Activated T-cell treated with anti-CD3 and anti-CD28 coated beads for 4 hours (primary cell): Measurements from ENCODE around the gene IFI44.

Experiments
- DNase-seq: peaks from one replicate; pipeline ENCODE4 v3.0.0-alpha.2; 2020

The IFI44 gene

DNA sequence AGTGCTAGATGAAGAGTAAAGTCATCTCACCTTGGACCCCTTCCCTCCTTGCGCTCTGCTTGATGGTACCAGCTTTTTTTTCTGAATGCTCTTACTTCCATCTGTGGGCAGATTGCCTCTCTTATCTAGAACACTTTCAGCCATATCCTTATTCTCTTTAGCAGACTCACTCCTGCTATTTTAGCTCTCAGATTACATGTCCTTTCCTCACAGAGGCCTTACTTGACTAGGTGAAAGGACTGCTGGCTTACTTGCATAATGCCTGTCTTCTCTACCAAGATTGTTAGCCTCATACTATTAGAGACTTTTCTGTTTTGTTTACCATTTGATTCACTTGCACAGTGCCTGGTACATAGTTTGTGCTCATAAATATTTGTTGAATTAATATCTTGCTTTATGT, 9.3 kb downstream of the IFI44 start:
- DNase-seq = no peak

DNA sequence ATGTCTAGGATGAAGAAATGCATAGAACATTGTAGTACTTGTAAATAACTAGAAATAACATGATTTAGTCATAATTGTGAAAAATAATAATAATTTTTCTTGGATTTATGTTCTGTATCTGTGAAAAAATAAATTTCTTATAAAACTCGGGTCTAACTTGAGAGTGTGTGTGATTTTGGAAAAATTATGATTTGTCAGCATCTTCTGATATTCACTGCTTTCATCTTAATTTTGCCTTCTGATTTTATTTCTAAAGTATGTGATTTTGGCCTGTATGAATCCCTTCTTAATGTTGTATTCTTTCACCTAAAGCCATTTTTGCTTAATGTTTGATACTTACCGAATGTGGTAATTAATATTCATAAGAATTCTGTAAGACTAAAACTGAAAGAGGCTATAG, 14.3 kb downstream of the IFI44 start:
- no peak for DNase-seq

DNA sequence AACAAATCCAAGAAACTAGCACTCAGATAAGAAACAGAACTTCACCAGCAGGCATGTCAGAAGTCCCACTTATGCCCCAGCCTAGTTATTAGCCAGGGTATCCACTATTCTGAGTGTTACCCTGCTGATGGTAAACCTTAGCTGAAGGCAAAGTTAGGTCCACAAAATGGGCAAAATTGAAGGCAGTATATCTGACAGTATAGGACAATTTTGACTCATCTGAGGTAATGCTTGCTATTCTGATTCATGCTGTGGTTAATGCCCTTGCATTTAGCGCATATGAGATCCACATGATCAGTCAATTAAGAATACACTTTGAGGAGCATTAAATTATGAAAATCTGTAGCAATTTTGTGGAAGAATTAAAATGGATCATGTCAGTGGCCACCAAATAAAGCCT, 15.1 kb downstream of the IFI44 start:
- no peak for DNase-seq

DNA sequence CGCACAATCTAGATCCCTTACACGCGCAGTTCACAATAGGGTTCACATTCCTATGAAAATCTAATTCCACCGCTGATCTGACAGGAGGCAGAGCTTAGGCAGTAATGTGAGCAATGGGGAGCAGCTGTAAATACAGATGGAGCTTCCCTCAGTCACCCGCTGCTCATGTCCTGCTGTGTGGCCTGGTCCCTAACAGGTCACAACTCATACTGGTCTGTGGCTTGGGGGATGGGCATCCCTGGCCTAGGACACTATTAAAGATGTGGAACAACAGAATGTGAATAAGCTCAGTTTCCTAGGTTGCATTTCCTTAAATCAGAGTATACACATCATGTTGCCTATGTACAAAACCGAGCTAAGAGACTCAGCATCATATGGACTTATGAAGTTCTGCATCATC, 16.2 kb downstream of the IFI44 start:
- DNase-seq = no peak

DNA sequence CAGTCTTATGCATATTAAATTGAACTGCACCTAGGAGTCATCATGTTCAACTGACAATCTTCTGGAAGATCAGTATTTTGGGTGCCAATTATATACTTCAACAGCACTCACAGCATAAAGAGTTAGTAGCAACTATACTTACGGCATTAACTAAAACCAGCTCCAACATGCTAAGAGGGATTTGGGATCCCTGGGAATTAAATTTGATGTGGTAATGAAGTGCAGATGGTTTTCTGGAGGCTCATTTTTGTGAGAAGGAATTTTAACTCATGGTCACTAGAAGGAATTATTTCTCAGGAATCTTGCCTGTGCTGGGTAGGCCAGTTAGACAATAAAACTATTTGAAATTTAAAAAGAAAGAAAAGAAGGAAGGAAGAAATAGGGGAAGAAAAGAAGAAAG, 18.3 kb downstream of the IFI44 start:
- no peak for DNase-seq

DNA sequence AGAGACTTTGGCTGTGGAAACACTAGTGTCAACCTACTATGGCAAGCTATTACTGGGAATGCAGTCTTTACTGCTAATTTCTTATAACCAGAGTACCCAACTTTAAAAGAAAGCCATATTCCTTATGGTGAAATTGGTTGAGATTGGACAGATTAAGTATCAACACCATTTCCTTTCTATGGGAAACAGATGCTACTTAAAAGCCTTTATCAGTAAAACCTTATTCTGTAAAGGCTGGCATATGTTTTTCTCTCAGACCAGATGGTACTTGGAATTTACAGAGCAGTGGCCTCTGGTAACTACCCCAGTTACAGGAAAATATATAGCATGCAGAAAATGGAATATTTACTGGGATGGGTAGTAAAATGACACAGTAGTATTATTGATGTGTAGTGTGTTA, 18.8 kb downstream of the IFI44 start:
- no peak for DNase-seq

DNA sequence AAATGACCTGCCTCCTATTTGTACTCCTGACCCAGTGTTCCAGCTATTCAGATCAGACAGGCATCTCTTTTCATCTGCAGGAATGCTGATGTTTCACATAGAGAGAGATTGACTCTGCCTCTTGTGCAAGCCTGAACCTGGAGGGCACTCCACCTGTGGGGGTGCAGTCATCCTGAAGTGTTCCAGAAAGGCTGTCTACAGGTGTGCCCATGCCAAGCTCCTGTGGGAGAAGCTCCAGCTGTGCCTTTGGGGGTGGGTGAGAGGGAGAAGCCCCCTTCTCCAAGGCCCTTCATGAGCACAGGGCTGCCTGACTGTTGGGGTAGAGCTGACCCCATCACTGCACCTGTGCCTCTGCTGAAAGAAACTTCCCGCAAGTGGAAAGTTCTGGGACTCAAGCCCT, 22.8 kb downstream of the IFI44 start:
- no peak for DNase-seq

DNA sequence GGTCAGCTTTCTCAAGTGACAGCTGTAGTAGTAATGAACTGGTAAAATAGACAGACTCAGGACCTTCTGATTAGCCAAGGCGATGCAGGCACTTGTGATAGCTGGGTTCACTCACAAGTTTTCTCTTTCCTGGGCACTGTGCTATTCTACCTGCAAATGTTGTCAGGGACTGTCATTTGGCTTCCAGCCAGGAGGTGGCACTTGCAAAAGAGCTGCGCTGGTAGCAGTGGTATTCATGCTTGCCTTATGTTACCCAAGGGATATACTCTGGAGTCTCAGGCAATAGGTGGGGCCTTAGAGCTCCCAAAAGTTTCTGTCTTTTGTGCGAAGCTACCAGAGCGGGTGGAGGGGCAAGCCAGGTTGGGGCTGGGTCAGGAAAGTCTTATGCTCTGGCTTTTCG, 23.5 kb downstream of the IFI44 start:
- DNase-seq = no peak

DNA sequence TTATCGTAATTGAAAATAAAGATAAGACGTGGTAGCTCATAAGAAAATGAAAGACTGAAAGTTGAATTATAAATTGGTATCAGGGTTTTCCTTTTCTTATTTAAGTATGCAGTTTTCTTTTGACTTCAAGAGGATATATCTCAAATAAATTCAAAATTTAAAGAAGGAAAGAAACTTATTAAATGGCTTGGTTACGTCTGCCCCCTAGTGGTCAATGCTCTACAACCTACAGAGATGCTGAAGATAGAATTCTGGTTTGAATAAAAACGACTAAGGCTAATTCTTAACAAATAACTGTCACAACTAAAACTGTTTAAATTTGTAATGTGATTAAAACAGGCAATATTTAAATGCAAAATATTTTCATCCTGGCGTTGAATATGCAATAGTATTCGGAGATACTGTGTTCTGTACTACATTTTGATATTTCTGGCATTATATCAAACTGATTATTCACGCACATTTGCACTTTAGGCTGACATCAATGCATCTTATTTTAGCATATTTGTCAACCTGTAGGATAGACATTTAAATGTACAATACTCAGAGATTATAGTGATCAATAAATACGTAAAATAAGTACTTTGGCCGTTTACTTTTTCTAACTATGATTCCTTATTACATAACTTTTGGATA, 26.8 kb downstream of the IFI44 start:
- DNase-seq = peak; percentile 62

DNA sequence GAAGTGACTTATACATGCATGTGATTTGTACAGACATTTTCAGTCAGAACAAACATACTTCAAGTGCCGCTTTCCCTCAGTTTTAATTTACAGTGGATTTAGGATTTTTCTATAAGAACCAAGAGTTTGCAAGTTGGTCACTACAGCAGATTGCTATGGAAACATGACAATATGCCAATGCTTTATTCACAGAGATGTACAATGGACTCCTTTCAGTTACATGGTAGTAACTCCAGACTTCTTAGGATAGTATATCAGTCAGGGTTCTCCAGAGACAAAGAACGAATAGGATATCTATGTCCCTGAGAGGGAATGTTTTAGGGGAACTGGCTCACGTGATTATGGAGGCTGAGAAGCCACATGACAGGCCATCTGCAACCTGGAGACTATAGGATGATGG, 27.4 kb downstream of the IFI44 start:
- DNase-seq = no peak

DNA sequence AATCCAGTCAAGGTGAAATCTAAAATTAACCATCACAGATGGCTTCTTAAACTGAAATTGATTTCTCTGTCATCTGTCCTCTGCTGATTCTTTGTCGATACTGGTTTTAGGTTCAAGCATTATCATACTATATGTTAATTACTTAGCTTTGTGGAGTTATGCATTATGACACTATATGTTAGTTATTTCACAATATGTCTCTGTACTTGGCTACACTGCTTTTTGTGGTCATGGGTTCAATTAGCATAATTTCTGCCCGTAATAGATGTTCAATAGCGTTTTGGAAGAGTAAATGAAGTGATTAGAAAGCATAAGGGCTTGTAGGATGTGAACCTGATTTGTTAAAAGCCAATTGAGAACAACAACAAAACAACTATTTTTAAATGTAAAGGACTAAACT, 28.2 kb downstream of the IFI44 start:
- no peak for DNase-seq

DNA sequence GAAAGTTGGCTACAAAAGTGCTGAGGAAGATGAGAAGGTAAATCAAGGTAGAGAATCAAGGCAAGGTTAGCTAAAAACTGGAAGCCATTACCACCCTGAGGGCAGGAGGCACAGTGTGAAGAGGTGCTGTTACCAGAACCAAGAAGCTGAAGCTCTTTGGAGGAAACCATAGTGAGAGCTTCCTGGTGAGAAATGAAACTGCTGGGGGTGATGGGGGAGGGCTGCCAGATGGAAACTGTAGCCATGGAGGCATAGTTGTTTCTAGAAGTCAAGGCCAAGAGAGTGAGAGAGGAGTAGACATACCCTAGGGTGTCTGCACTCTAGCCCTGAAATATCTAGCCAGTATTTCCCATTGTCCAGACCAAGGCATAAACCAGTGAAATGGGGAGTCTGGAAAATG, 28.7 kb downstream of the IFI44 start:
- no peak for DNase-seq

DNA sequence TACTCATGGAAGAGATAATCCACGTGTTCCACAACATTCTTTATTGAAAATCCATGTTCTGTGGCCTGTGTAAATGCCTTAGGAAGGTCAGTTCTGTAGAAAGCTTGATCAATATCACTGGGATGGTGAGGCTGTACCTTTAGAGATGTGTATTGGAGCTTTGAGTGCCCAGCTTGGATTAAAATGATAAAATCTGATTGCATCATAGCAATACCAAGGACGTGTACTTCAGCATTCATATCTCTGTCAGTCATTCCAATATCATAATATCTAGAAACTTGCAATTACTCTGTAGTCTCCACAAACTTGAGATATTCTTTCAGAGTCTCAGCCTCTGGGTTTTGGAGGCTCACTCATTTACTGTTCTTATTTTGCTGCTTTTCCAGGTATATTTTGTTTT, 31.6 kb downstream of the IFI44 start:
- no peak for DNase-seq

DNA sequence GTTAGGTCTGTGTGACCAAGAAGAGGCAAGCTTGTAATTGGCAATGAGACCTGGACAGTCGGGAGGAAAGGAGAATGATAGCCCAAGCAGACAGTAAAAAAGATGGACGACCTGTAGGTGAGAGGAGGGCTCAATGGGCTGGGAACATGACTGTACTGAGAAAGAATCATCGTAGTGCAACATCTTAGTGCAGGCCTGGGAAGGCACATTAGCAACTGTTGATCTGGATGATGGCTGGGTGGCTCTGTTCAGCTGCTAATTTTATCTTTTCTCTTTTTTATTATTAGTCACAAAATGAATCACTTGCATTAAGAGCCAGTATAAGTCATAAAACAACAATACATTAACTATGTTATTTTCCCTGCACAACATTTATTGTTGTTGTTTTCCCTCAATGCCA, 32.9 kb downstream of the IFI44 start:
- no peak for DNase-seq

DNA sequence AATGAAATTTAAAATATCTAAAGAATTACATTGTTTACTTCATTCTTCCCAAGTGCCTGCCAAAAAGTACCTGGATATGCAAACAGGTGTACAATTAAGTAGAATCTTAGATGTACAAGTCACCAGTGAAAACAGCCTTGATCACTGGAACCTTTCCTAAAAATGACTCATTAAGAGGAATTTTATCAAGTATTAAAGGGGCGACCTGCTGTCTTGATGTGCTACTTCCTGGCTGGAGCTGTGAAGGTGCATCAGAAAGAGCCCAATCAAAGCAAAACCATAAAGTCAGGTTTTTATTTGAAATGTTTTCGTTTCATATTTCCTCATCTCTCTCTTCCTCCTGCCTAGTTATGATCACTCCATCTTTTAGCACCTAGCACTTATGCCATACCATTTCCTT, 33.4 kb downstream of the IFI44 start:
- no peak for DNase-seq

DNA sequence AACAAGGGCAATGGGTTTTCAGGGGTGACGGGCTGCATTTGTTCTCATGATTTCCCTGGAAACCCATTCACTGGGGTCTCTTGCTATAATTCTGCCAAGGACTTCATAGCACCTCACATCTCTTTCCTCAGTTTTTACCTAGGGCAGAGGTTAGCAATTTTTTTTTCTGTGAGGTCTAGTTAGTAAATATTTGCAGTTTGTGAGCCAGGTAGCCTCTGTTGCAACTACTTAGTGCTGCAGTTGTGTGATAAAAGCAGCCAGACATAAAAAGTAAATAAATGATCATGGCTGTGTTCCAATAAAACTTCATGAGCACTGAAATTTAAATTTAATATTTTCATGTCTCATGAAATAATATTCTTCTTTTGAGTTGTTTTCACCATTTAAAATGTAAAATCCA, 37.7 kb downstream of the IFI44 start:
- DNase-seq = no peak

DNA sequence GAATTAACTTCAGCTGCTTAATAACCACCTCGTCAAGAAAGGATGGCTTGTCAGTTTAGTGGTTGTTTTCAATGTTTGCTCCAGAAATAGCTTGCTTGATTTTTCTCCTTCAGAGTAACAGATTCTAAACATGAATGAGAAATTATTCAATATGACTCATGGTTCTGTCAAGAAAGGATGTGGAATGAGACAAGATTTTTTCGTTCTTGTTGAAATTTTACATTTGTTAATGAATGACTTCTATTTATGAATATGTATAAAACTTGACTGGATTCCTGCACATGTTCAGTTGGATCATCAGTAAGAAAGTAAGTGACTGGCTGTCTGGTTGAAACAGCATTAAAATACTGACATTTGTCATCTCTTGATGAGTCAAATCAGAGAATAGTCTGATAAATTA, 38.3 kb downstream of the IFI44 start:
- DNase-seq = no peak

DNA sequence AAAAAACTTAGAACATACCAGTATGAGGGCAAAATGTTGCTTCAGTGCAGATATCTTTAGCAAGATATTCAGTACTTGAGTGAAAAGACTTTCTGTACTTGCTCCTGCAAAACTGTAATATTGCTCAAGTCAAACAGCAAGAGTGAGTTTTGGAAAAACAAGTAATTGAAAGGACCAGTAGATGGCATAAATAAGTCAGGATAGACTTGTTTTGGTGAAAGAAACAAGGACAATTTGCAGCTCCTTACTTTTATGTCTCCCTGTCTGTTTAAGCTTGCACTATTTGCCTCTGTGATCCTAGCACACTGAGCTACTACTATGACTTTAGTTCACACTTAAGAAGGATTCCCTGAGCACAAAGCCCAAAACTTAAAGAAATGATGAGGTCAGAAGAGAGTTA, 39.1 kb downstream of the IFI44 start:
- no peak for DNase-seq

DNA sequence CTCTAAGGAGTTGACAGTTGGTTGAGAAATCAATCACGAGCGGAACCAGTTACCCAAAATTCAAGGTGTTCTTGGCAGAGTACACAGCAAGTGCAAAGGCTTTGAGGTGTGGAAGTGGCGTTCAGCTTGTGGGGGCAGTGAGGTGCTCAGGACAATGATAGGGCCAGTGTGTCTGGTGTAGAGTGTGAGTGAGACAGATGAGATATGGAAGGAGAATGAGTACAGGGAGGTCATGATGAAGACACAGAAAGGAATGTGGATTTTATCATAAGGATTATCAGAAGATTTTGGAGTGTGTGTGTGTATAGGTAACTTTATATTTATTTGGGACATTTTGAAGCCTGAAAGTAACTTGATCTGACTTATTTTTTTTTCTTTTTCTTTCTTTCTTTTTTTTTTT, 40.9 kb downstream of the IFI44 start:
- no peak for DNase-seq

DNA sequence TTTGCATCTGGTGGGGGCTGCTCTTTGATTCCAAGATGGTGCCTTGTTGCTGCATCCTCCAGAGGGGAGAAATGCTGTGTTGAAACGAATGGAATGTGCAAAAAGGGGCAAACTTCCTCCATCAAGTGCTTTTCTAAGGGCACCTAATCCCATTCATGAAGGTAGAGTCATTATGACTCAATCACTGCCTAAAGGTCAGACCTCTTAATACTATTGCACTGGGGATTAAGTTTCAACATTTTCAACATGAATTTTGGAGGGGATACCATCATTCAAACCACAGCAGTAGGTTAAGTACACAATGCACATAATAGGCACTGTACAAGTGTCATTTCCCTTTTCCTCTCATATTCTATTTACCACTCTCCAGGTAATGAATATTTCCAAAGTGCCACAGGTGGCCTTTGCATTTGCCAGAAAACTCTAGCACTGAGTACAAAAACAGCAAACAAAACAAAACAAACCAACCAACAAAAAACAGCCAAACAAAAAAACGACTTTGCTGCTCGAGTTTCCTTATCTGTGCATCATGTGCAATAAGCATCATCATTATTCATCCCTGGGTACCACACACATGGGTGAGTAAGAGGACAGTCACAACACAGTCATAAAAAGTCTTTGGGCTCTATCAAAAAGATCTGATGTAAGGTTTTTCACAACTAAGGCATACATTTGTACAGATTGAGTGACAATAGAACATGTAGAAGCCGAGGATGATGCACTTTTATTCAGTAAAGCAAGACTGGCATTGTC, 42.5 kb downstream of the IFI44 start:
- no peak for DNase-seq

DNA sequence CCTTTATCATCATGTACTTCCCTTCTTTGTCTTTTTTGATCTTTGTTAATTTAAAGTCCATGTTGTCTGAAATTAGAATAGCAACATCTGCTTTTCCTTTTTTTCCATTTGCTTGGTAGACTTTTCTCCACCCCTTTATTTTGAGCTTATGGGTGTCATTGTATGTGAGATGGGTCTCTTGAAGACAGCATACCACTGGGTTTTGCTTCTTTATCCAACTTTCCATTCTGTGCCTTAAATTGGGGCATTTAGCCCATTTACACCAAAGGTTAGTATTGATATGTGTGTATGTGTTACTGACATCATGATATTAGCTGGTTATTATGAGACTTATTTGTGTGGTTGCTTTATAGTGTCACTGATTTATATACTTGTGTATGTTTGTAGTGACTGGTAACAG, 50.2 kb downstream of the IFI44 start:
- no peak for DNase-seq

DNA sequence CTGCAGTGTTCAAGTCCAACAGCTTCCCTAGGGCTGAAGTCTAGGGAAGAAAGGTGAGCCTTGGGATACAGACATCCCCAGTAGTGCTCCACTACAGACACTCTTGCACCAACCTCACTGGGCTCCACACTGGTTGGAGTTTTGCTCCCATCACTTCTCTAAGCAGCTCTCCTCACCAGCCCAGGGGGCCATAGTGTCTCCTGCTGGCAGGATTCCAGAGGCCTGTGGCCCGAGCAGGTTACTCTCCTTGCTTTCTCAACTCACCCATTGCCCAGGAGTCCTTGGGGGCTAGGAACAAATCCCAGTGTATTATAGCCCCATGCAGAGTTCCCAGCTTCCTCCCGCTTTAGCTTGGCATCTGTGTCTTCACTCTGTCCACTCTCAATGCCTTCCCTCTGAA, 52.8 kb downstream of the IFI44 start:
- DNase-seq = no peak

DNA sequence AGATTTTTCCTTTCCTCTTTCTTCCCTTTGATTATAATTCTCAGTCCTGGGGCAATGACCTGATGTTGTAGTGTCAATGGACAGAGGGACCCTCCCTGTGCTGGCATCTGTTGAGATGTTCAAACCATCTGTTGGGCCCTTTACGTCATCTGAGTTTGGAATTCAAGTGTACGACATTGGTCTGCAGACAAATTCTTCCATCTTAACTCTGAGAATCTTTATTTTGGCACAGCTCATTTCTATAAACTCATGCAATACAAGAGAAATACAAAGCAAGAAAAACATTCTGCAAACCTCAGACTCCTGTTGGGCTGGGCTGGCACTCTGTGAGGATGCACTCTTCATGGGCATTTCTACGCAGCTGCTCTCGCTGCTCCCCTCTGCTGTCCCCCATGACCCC, 54.2 kb downstream of the IFI44 start:
- DNase-seq = no peak

DNA sequence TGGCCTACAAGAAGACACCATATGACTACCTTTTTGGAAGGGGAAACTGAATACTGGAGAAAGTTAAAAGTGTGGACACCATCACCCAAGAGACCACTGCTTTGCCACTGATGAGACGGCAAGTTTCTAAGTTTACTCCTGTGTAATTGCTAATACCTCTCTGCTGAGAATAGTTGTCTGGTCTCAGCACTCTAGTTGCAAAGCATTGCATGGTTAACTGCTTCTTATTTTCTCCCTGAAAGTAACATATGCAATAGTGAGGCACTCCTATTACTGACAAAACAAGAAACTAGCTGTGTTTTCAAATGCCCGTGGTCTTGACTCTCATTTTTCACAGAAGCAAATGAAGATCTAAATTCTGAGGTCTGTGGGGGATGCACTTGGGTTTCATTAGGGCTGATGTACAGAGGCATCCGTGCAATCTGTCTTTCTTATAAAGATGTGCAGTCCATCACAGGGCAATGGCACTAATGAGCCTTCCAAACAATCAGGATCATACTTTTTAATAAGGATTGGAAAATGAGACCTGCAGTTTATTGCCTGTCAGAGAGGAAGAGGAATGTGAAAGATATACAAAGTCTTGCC, 62.9 kb downstream of the IFI44 start:
- DNase-seq = no peak

DNA sequence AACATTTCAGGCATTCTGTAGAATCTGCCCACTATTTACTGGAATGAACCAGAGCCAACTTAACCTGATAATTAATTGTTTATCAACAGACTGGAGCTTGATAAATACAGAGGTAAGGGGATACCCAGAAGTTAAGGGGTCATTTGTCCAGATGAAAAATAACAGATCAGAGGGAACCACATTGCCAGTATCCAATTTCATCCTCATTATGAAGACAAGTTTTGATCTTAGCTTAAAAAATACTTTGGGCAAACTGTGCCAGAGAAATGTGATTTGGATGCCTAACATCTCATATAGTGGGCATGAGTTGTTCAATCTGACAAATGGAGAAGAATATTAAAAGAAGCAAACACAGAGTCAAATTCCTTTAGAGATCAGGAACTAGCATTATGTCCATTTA, 63.7 kb downstream of the IFI44 start:
- DNase-seq = no peak
